ENCODE measurements around the gene C21orf58.

The C21orf58 gene

GRCh38 chr21:46354046-46354445, 30.4 kb upstream of the C21orf58 start:
- TF ChIP-seq CTCF (conservative IDR thresholded peaks at IDR 0.05; ENCODE audit: low read depth, low read length), result no peak
- DNase-seq (ENCODE audit: low read depth), result no peak
- no peak overlapping the region for H3K4me3 ChIP-seq (ENCODE audit: low read length)

DNA sequence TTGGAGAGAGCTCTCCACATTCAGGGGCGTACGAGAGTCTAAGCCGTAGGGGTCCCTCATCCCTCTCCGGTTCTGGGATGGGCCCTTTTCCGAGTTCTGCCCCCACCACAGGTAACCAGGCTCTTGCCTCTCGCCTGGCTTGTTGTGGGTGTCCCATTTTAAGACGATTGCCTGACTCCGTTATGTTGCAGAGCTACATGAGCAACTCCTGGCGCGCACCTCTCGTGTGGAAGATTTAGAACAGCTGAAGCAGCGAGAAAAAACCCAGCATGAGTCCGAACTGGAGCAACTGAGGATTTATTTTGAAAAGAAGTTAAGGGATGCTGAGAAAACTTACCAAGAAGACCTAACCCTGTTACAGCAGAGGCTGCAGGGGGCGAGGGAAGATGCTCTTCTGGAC, 29.2 kb upstream of the C21orf58 start:
- no peak for DNase-seq (ENCODE audit: low read depth)

DNA sequence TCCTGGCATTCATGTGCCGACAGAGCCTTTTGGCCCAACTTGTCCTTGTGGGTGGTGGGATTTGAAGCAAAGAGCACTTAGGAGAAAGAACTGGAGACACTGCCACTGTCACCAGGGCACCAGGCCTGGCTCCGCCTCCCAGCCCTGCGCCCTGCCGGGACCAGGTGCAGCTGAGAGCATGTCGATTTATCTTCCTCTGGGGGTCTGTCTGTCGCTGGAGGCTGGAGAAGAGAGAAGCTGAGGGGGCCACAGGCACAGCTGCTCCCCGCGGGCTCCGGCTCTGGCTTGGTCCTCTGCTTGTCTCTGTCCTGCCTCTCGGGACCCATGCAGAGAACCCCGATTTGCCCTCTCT, 28.5 kb upstream of the C21orf58 start:
- H3K4me3 ChIP-seq (ENCODE audit: low read length), result no peak overlapping the region
- no peak for TF ChIP-seq CTCF (conservative IDR thresholded peaks at IDR 0.05; ENCODE audit: low read depth, low read length)
- DNase-seq (ENCODE audit: low read depth), result no peak

More for the DNA sequence above, 29.2 kb upstream of the C21orf58 start:
- TF ChIP-seq CTCF (conservative IDR thresholded peaks at IDR 0.05; ENCODE audit: low read depth, low read length), result no peak
- H3K4me3 ChIP-seq (ENCODE audit: low read length), result no peak overlapping the region

GRCh38 chr21:46351476-46352163, 27.9 kb upstream of the C21orf58 start:
- H3K4me3 ChIP-seq (ENCODE audit: low read length), result no peak overlapping the region
- TF ChIP-seq CTCF (conservative IDR thresholded peaks at IDR 0.05; ENCODE audit: low read depth, low read length), result no peak
- no peak for DNase-seq (ENCODE audit: low read depth)

DNA sequence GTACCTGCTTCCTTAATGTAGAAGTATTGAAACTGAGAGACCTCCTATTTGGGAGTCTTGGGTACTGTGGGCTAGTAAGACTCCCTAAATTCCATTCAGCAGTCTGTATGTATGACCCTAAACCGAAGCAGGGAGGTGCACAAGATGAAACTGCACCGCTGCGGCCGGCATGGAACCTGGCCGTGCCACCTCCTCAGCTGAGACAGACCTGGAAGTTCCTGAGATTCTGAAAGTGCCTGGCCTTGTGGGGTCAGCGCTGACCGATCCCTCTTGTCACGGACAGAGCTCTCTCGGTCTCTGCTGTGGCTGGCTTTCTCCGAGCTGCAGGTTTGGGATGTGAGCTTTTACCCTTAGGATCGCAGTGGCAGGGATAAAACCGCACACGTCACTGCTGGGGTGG, 27.3 kb upstream of the C21orf58 start:
- DNase-seq (ENCODE audit: low read depth), result no peak
- no peak for TF ChIP-seq CTCF (conservative IDR thresholded peaks at IDR 0.05; ENCODE audit: low read depth, low read length)
- H3K4me3 ChIP-seq (ENCODE audit: low read length), result no peak overlapping the region

DNA sequence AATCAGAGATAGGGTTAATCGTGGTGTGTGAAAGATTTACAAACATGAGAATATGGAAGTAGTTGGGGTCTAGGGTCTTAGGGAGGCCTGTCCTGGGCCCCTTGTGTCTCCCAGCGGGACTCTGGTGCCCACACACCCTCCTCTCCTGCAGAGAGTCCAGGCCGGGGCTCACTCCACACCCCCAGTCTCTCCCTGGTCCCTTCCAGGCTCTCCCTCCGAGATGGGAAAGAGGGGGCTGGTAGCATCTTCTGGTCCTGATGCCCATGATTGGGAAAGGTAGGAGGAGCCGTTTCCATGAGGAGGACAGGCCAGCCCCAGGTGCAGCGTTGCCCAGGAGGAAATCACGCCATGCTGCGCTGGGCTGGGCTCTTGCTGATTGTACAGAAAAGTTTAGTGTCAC, 26.9 kb upstream of the C21orf58 start:
- no peak for DNase-seq (ENCODE audit: low read depth)
- no peak for TF ChIP-seq CTCF (conservative IDR thresholded peaks at IDR 0.05; ENCODE audit: low read depth, low read length)
- H3K4me3 ChIP-seq (ENCODE audit: low read length), result no peak overlapping the region

DNA sequence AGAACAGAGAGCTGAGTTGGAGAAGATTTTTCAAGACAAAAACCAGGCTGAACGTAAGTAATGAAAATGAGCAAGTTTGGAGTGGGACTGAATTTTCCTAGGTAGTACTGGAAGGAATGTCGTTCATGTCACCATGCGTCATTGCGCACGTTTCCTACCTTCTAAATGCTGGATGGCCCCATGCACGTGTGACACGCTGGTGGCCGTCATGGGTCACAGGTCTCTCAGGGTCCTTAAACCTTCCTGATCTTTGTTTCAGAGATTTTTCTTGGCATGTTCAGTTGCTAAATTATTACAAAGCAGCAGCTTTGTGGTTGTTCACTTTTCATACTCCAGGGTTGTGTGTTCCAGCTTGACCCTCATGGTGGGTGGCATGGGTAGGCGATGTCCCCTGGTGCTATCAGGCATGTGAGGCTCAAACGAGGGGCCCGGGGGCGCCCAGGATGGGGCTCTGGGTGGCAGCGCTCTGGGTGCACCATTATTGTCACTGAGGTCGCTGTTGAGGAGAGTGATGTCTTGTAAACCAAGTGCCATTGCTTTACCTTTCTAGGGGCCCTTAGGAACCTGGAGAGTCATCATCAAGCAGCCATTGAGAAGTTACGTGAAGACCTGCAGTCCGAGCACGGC, 25.6 kb upstream of the C21orf58 start:
- no peak overlapping the region for H3K4me3 ChIP-seq (ENCODE audit: low read length)
- no peak for TF ChIP-seq CTCF (conservative IDR thresholded peaks at IDR 0.05; ENCODE audit: low read depth, low read length)
- no peak for DNase-seq (ENCODE audit: low read depth)
